Heart left ventricle (tissue), 13 donors: Measurements from ENCODE around the gene RPL34.

Experiments used
- POLR2A ChIP-seq, 2 donors: fragments of 450-650 bp; IDR thresholded peaks; one replicate each; pipeline ENCODE4 v1.6.1; 2017; ENCODE audit warnings: antibody characterized with exemption in 2 of 2, mild to moderate bottlenecking in 2 of 2, moderate library complexity in 2 of 2
- TF ChIP-seq, protein P1 (sequence below), 12 donors: fragments of 200-600 bp; sonication (generic) in 4 of 12; IDR thresholded peaks; one replicate each; pipeline versions ENCODE4 v1.5.0 to v1.8.0; 2018 to 2022; ENCODE audit warnings: antibody characterized with exemption in 12 of 12, mild to moderate bottlenecking in 5 of 12
- donor health status: ischemic (EF 13 %, LVEDD 7.1; RV severe dilation, severe dysfunction).
- donor health status: DM: no; HTN: yes; CAD: no.
- donor health status: DM: no; HTN: no; CAD: no.
- donor health status: ischemic (EF 25% LVEDD 6.9; RV normal size, moderate dysfunction).
- donor health status: ischemic (EF 25% LVEDD 5.7; RV mildly dilated, moderate dysfunction).
- donor health status: ischemic (EF 35%, LVEDD 5.7; RV mildly dilated, moderate dysfunction).
- donor health status: nonischemic (EF 11% LVEDD 7.7; RV severe dilation, severe dysfunction).
- donor health status: DM: yes; HTN: yes; CAD: no.
- donor health status: PGD.
- donor health status: ischemic (EF 29% LVEDD 5.4; RV normal size, mild dysfunction).
- donor health status: nonischemic (EF 23%, LVEDD 6.1; RV moderate dilation, normal function).

GRCh38 chr4:108637856-108638255 lies 17.5 kb downstream of the RPL34 start:
- TF ChIP-seq, protein P1, sequence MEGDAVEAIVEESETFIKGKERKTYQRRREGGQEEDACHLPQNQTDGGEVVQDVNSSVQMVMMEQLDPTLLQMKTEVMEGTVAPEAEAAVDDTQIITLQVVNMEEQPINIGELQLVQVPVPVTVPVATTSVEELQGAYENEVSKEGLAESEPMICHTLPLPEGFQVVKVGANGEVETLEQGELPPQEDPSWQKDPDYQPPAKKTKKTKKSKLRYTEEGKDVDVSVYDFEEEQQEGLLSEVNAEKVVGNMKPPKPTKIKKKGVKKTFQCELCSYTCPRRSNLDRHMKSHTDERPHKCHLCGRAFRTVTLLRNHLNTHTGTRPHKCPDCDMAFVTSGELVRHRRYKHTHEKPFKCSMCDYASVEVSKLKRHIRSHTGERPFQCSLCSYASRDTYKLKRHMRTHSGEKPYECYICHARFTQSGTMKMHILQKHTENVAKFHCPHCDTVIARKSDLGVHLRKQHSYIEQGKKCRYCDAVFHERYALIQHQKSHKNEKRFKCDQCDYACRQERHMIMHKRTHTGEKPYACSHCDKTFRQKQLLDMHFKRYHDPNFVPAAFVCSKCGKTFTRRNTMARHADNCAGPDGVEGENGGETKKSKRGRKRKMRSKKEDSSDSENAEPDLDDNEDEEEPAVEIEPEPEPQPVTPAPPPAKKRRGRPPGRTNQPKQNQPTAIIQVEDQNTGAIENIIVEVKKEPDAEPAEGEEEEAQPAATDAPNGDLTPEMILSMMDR (IDR thresholded peaks at IDR 0.05), result peak in 2 of 12 donors; percentile 8 to 12
- no peak for TF ChIP-seq POLR2A (IDR thresholded peaks at IDR 0.05)
